ENCODE results near the gene ABHD10.

ABHD10 gene

DNA sequence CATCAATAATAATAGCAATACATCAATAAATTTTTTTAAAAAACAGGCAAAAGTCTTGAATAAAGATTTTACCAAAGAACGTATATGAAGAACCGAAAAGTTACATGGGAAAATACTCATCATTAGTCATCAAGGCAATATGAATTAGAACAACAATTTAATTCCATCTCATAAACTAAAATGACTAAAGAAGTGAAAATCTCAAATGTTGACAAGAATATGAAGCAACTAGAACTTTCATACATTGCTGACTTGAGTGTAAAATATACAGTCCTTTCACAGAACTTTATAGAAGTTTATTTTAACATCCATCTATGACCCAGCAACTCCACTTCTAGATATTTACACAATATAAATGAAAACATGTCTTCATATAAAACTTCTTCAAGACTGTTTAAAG, 35.3 kb upstream of the ABHD10 start:
- no peak for TF ChIP-seq CTCF (IDR thresholded peaks at IDR 0.05)

GRCh38 chr3:111944372-111944771, 34.5 kb upstream of the ABHD10 start:
- TF ChIP-seq CTCF (IDR thresholded peaks at IDR 0.05), result no peak

- TF ChIP-seq CTCF (IDR thresholded peaks at IDR 0.05), result no peak
Measured at GRCh38 chr3:111947231-111947630, 31.6 kb upstream of the ABHD10 start.

- no peak for TF ChIP-seq CTCF (IDR thresholded peaks at IDR 0.05)
Measured at GRCh38 chr3:111948786-111949185, 30.0 kb upstream of the ABHD10 start.

DNA sequence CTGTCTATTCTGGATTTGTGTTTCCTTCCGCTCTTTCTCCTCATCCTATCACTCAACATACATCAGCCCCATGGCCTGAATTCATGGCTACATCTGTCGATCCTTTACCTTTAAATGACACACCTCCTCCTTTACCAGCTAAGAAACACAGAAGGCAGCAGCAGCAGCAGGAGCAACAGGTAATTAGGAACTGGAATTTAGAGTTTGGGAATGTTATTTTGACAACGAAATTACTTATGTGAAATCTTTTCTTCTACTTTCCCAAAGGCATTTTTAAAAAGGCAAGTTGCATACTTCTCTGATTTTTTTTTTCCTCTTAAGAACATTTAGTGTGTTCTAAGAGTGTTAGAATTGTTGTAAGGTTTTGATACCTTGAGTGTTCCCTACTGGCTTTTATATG, 29.1 kb upstream of the ABHD10 start:
- TF ChIP-seq CTCF (IDR thresholded peaks at IDR 0.05), result no peak

DNA sequence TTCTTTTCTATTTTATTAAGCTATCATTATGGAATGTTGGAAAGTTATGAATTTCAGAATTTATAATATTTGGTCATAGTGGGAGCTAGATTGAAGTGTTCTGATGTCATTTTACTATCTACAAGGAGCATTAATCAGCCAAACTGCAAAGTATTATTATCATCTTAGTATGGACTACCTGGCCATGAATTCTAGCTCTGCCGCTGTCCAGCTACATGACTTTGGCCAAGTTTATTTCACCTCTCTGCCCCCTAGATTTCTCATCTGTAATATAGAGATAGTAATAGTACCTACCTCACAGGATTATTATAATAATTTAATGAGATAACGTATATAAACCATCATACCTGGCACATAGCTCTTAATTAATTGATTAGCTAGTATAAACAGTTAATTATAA, 27.8 kb upstream of the ABHD10 start:
- no peak for TF ChIP-seq CTCF (IDR thresholded peaks at IDR 0.05)

DNA sequence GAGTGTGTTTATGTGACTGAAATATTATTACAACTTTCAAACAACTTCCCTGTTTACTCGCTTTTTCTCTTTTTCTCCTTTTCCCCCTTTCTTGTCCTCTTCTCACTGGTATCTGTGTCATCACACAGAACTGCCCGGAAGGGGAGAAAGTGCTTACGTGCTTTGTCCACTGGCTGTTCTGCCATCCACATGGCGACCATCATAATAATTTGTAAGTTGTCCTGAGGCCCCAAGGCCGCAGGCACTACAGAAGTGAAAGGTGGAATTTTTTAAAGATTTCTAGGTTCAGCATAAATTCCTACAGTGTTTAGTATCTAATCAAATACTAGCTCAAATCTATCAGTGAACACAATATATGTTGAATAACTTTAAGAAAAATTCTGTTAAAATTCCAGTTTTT, 26.7 kb upstream of the ABHD10 start:
- TF ChIP-seq CTCF (IDR thresholded peaks at IDR 0.05), result no peak

- no peak for TF ChIP-seq CTCF (IDR thresholded peaks at IDR 0.05)
Measured at GRCh38 chr3:111952866-111953450, 25.9 kb upstream of the ABHD10 start.

Measured in LNCAP (cell line).